Measurements from ENCODE around the gene ALPK3.

Gene ALPK3

GRCh38 chr15:84824260-84825007 lies 7.3 kb downstream of the ALPK3 start:
- DNase-seq (ENCODE audit: low read depth, low spot score), result no peak
- no peak overlapping the region for H3K4me3 ChIP-seq (ENCODE audit: low read depth, low read length)
- TF ChIP-seq, protein P1, sequence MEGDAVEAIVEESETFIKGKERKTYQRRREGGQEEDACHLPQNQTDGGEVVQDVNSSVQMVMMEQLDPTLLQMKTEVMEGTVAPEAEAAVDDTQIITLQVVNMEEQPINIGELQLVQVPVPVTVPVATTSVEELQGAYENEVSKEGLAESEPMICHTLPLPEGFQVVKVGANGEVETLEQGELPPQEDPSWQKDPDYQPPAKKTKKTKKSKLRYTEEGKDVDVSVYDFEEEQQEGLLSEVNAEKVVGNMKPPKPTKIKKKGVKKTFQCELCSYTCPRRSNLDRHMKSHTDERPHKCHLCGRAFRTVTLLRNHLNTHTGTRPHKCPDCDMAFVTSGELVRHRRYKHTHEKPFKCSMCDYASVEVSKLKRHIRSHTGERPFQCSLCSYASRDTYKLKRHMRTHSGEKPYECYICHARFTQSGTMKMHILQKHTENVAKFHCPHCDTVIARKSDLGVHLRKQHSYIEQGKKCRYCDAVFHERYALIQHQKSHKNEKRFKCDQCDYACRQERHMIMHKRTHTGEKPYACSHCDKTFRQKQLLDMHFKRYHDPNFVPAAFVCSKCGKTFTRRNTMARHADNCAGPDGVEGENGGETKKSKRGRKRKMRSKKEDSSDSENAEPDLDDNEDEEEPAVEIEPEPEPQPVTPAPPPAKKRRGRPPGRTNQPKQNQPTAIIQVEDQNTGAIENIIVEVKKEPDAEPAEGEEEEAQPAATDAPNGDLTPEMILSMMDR (IDR thresholded peaks at IDR 0.05; ENCODE audit: low read depth, low read length), result no peak
- in situ Hi-C loops (cut with HindIII; ENCODE audit: low sequenced_read_pairs), result no loop called here

- peak; percentile 24 for DNase-seq (ENCODE audit: low read depth, low spot score)
- in situ Hi-C loops (cut with HindIII; ENCODE audit: low sequenced_read_pairs), result no loop called here
- TF ChIP-seq, protein P1 (IDR thresholded peaks at IDR 0.05; ENCODE audit: low read depth, low read length), result no peak
- H3K4me3 ChIP-seq (ENCODE audit: low read depth, low read length), result no peak overlapping the region
Measured at GRCh38 chr15:84826369-84826823, 9.2 kb downstream of the ALPK3 start.

- H3K4me3 ChIP-seq (ENCODE audit: low read depth, low read length), result no peak overlapping the region
- in situ Hi-C loops (cut with HindIII; ENCODE audit: low sequenced_read_pairs), result no loop called here
- TF ChIP-seq, protein P1 (IDR thresholded peaks at IDR 0.05; ENCODE audit: low read depth, low read length), result no peak
- no peak for DNase-seq (ENCODE audit: low read depth, low spot score)
Measured at GRCh38 chr15:84827246-84827645, 10.1 kb downstream of the ALPK3 start.

DNA sequence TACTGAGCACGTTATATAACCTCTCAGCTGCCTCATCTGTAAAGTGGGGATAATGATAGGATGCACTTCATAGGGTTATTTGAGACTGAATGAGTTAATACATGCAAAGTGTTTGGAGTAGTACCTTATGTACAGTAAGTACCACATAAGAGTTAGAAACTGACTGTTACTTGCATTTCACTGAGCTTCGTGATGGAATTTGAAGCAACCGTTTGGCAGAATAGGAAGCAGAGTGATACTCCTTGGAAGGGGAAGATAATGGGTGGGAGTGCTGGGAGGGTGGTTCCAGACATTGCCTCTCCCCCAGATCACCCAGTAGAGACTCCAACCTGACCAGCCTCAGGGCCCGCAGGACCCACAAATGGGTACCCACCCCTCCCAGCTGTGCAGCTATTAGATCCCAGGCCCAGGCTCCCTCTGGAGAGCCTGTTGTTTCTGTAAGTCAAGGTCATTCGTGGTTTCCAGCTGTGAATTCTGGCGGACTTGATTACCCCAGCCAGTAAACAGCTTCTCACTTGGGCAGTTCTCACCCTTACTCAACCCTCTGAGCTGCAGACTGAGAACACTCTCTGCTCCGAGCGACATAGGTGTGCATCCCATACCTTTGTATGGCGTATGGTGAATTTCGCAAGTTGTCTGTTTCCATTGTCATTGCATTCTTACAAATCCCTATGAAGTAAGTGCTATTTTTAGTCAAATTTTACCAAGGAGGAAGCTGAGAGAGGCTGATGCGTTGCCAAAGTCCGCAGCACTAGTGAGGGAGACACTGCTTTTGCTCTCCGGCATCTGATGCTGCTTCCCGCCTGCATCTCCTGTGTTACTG lies 11.1 kb downstream of the ALPK3 start:
- H3K4me3 ChIP-seq (ENCODE audit: low read depth, low read length), result no peak overlapping the region
- TF ChIP-seq, protein P1 (IDR thresholded peaks at IDR 0.05; ENCODE audit: low read depth, low read length), result no peak
- no peak for DNase-seq (ENCODE audit: low read depth, low spot score)
- in situ Hi-C loops (cut with HindIII; ENCODE audit: low sequenced_read_pairs), result no loop called here

- no peak for DNase-seq (ENCODE audit: low read depth, low spot score)
- TF ChIP-seq, protein P1 (IDR thresholded peaks at IDR 0.05; ENCODE audit: low read depth, low read length), result no peak
- in situ Hi-C loops (cut with HindIII; ENCODE audit: low sequenced_read_pairs), result no loop called here
- H3K4me3 ChIP-seq (ENCODE audit: low read depth, low read length), result no peak overlapping the region
Measured at GRCh38 chr15:84829428-84829827, 12.3 kb downstream of the ALPK3 start.

DNA sequence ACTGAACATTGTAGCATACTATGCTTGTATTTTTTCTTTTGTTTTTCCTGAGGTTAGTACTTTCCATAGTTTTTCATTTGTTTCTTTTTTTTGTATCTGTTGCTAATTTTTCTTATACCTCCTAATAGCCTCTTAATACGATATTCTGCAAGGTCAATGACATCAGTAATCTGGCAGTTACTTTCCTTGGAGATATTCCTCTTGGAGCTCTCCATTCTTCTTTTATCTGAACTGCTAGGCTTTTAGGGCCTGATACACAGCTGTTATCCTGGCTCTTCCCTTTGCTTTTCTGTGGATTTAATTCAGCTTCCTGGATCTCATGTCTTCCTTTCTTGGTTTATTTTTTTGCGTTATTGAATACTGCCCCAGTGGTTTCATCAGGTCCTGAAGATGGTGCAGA lies 12.9 kb downstream of the ALPK3 start:
- TF ChIP-seq, protein P1 (IDR thresholded peaks at IDR 0.05; ENCODE audit: low read depth, low read length), result no peak
- in situ Hi-C loops (cut with HindIII; ENCODE audit: low sequenced_read_pairs), result no loop called here
- DNase-seq (ENCODE audit: low read depth, low spot score), result no peak
- no peak overlapping the region for H3K4me3 ChIP-seq (ENCODE audit: low read depth, low read length)
